WTC11 (cell line): ENCODE measurements around the gene POLA1. TPM values are rescaled to one million over a fixed set of nuclear protein-coding genes. Genes with fewer than 3 reads are reported as not detected.

Experiments
- ATAC-seq: fragments of 200-7000 bp; cut with Tn5 transposase; 2 replicates; pipeline ENCODE4 v1.10.0; 2021; ENCODE audit warnings: mild to moderate bottlenecking, moderate library complexity
- CTCF ChIA-PET: fragments of 300-600 bp; sonication (Branson Sonifier 250); formaldehyde crosslinking; loops from one replicate; lab custom pipeline; 2021; ENCODE audit warnings: antibody characterized with exemption; lab: Charles Lee
- POLR2A ChIA-PET: fragments of 350-600 bp; sonication (Branson Sonifier 250); formaldehyde crosslinking; loops from one replicate; lab custom pipeline; 2021; ENCODE audit warnings: antibody characterized with exemption; lab: Charles Lee
- DNase-seq: peaks from one replicate; pipeline ENCODE4 v3.0.0; 2021; ENCODE audit warnings: low spot score
- H3K27ac Mint-ChIP-seq: 2 replicates; pipeline ENCODE4 v1.8.0; 2021; ENCODE audit warnings: mixed read lengths
- H3K27me3 Mint-ChIP-seq: 2 replicates; pipeline ENCODE4 v1.8.0; 2021; ENCODE audit warnings: low read depth, mild to moderate bottlenecking, moderate library complexity, mixed read lengths
- H3K36me3 Mint-ChIP-seq: 2 replicates; pipeline ENCODE4 v1.8.0; 2021; ENCODE audit warnings: mixed read lengths
- H3K4me1 Mint-ChIP-seq: 2 replicates; pipeline ENCODE4 v1.8.0; 2022; ENCODE audit warnings: mixed read lengths
- H3K4me3 Mint-ChIP-seq: 2 replicates; pipeline ENCODE4 v1.8.0; 2021; ENCODE audit warnings: mild to moderate bottlenecking, moderate library complexity, mixed read lengths
- H3K9me3 Mint-ChIP-seq: 2 replicates; pipeline ENCODE4 v1.8.0; 2021; ENCODE audit warnings: mixed read lengths
- ATF2 ChIP-seq: sonication (generic); formaldehyde crosslinking; IDR thresholded peaks from 2 replicates; pipeline ENCODE4 v1.8.1; 2022; ENCODE audit warnings: low read depth, missing genetic modification reagents, borderline replicate concordance
- ATF6 ChIP-seq: sonication (generic); formaldehyde crosslinking; IDR thresholded peaks from 2 replicates; pipeline ENCODE4 v1.8.1; 2023; ENCODE audit warnings: mild to moderate bottlenecking, missing genetic modification reagents
- CBFB ChIP-seq: sonication (generic); formaldehyde crosslinking; IDR thresholded peaks from 2 replicates; pipeline ENCODE4 v1.8.1; 2022; ENCODE audit warnings: mild to moderate bottlenecking, low read depth, missing genetic modification reagents
- CREM ChIP-seq: sonication (generic); formaldehyde crosslinking; IDR thresholded peaks from 2 replicates; pipeline ENCODE4 v1.8.1; 2022; ENCODE audit warnings: mild to moderate bottlenecking, missing genetic modification reagents, moderate library complexity
- ETV6 ChIP-seq: sonication (generic); formaldehyde crosslinking; IDR thresholded peaks from 2 replicates; pipeline ENCODE4 v1.8.1; 2022; ENCODE audit warnings: mild to moderate bottlenecking, missing genetic modification reagents
- FOXP4 ChIP-seq: sonication (generic); formaldehyde crosslinking; IDR thresholded peaks from 2 replicates; pipeline ENCODE4 v1.8.0; 2022; ENCODE audit warnings: mild to moderate bottlenecking, missing genetic modification reagents
- GABPB1 ChIP-seq: sonication (generic); formaldehyde crosslinking; IDR thresholded peaks from 2 replicates; pipeline ENCODE4 v1.8.1; 2023; ENCODE audit warnings: mild to moderate bottlenecking, missing genetic modification reagents
- IRF1 ChIP-seq: sonication (generic); formaldehyde crosslinking; IDR thresholded peaks from 2 replicates; pipeline ENCODE4 v1.8.0; 2023; ENCODE audit warnings: missing genetic modification reagents
- IRF2 ChIP-seq: sonication (generic); formaldehyde crosslinking; IDR thresholded peaks from 2 replicates; pipeline ENCODE4 v1.8.0; 2022; ENCODE audit warnings: low read depth, missing genetic modification reagents, borderline replicate concordance
- MLX ChIP-seq: sonication (generic); formaldehyde crosslinking; IDR thresholded peaks from 2 replicates; pipeline ENCODE4 v1.8.1; 2023; ENCODE audit warnings: mild to moderate bottlenecking, missing genetic modification reagents, moderate library complexity
- NFATC4 ChIP-seq: fragments of 250-450 bp; sonication (Bioruptor Pico); IDR thresholded peaks from 2 replicates; pipeline ENCODE4 v1.9.0; 2021; ENCODE audit warnings: mild to moderate bottlenecking
- NFYB ChIP-seq: sonication (generic); formaldehyde crosslinking; conservative IDR thresholded peaks from 2 replicates; pipeline ENCODE4 v1.8.0; 2022; ENCODE audit warnings: low read depth, missing genetic modification reagents
- RELA ChIP-seq: sonication (generic); formaldehyde crosslinking; IDR thresholded peaks from 2 replicates; pipeline ENCODE4 v1.8.1; 2022; ENCODE audit warnings: missing genetic modification reagents, mild to moderate bottlenecking, borderline replicate concordance
- RORB ChIP-seq: fragments of 250-450 bp; sonication (Bioruptor Pico); IDR thresholded peaks from 2 replicates; pipeline ENCODE4 v1.9.0; 2021; ENCODE audit warnings: mild to moderate bottlenecking
- SOX15 ChIP-seq: fragments of 250-450 bp; sonication (Bioruptor Pico); IDR thresholded peaks from 2 replicates; pipeline ENCODE4 v1.9.0; 2021; ENCODE audit warnings: mild to moderate bottlenecking
- TP53 ChIP-seq: sonication (generic); formaldehyde crosslinking; IDR thresholded peaks from 2 replicates; pipeline ENCODE4 v1.8.1; 2023; ENCODE audit warnings: mild to moderate bottlenecking, missing genetic modification reagents
- ZNF219 ChIP-seq: sonication (generic); formaldehyde crosslinking; IDR thresholded peaks from 2 replicates; pipeline ENCODE4 v1.8.0; 2023; ENCODE audit warnings: missing genetic modification reagents, mild to moderate bottlenecking, borderline replicate concordance
- ZNF263 ChIP-seq: sonication (generic); formaldehyde crosslinking; IDR thresholded peaks from 2 replicates; pipeline ENCODE4 v1.8.1; 2022; ENCODE audit warnings: low read depth, mild to moderate bottlenecking, moderate library complexity, missing genetic modification reagents
- ZNF512 ChIP-seq: sonication (generic); formaldehyde crosslinking; IDR thresholded peaks from 2 replicates; pipeline ENCODE4 v1.8.1; 2022; ENCODE audit warnings: missing genetic modification reagents, borderline replicate concordance
- total RNA-seq: library from RNA; stranded (reverse); gene quantifications from 3 replicates; pipeline ENCODE4 v1.2.3, GENCODE V29; 2021

Gene POLA1
- total RNA-seq, 1 experiment from 2014 or later, result 29.9 TPM

GRCh38 chrX:25010784-25011588 is 317.3 kb downstream of the POLA1 start:
- DNase-seq (no peak), ATAC-seq (no peak)
- H3K36me3 Mint-ChIP-seq, result no peaks in the 10 kb centered on the region
- ChIA-PET CTCF (interaction anchor here (1.3 kb wide), 1 partner anchor 9 kb away, joined by 7 read pairs; no protein-coding TSS in a partner anchor), POLR2A (no interaction called here)
- H3K27me3 Mint-ChIP-seq, result peaks cover 94% of the 10 kb centered on the region
- peak overlapping the region; percentile 31; the same call in 1 of the 2 replicates for H3K4me3 Mint-ChIP-seq
- no peaks in the 10 kb centered on the region for H3K9me3 Mint-ChIP-seq
- peaks cover 45% of the 10 kb centered on the region for H3K4me1 Mint-ChIP-seq
- H3K27ac Mint-ChIP-seq, result no peak overlapping the region
- no peak for TF ChIP-seq ATF2 (CRISPR knock-in tag)
- no peak for TF ChIP-seq RORB
- TF ChIP-seq TP53 (CRISPR knock-in tag), result no peak
- no peak for TF ChIP-seq IRF2 (CRISPR knock-in tag)
- TF ChIP-seq ATF6, result no peak
- no peak for TF ChIP-seq RELA (CRISPR knock-in tag)
- no peak for TF ChIP-seq FOXP4 (CRISPR knock-in tag)
- no peak for TF ChIP-seq NFYB (CRISPR knock-in tag)
- no peak for TF ChIP-seq NFATC4 (CRISPR knock-in tag)
- TF ChIP-seq GABPB1 (CRISPR knock-in tag), result no peak
- TF ChIP-seq ETV6, result no peak
- no peak for TF ChIP-seq IRF1
- TF ChIP-seq SOX15 (CRISPR knock-in tag), result no peak
- TF ChIP-seq ZNF219 (CRISPR knock-in tag), result no peak
- TF ChIP-seq MLX (CRISPR knock-in tag), result no peak
- TF ChIP-seq ZNF263 (CRISPR knock-in tag), result no peak
- TF ChIP-seq CREM (CRISPR knock-in tag), result no peak
- TF ChIP-seq CBFB (CRISPR knock-in tag), result no peak
- TF ChIP-seq ZNF512, result no peak
